ENCODE measurements around the gene UGP2. TPM values are rescaled to one million over a fixed set of nuclear protein-coding genes. Genes with fewer than 3 reads are reported as not detected.

The UGP2 gene
- total and polyA plus RNA-seq, 4 donors = 76.2 to 723 (median 261) TPM

GRCh38 chr2:63856303-63856603 is 14.6 kb downstream of the UGP2 start (continued):
- TF ChIP-seq REST (IDR thresholded peaks at IDR 0.05) (no peak), ZBTB33 (IDR thresholded peaks at IDR 0.05) (no peak)

GRCh38 chr2:63858291-63858690 is 16.6 kb downstream of the UGP2 start:
- peaks cover 1 to 46% (median 19%) of the 10 kb centered on the region in 4 donors for H3K4me1 ChIP-seq (ENCODE audit: control insufficient read depth in 4 of 4, insufficient read depth in 4 of 4, low read length in 3 of 4)

More at GRCh38 chr2:63858291-63858690, 16.6 kb downstream of the UGP2 start:
- no peak overlapping the region for H3K4me3 ChIP-seq (ENCODE audit: low read depth in 1 of 3, low read length in 3 of 3)
- no peaks in the 10 kb centered on the region for H3K27me3 ChIP-seq (ENCODE audit: control insufficient read depth in 4 of 4, insufficient read depth in 4 of 4, low read length in 3 of 4)
- H3K9ac ChIP-seq (ENCODE audit: low read depth in 1 of 2, low read length in 2 of 2) = no peak overlapping the region
- WGBS = 93% methylated on average over 2 of the region's 2 CpGs
- no peak for DNase-seq (ENCODE audit: low spot score)
- no peak overlapping the region for H3K27ac ChIP-seq (ENCODE audit: low read depth in 1 of 2, low read length in 2 of 2)
- H3K9me3 ChIP-seq (ENCODE audit: control insufficient read depth in 4 of 4, low read length in 3 of 4) = no peaks in the 10 kb centered on the region
- H3K36me3 ChIP-seq (ENCODE audit: control insufficient read depth in 4 of 4, insufficient read depth in 3 of 4, low read depth in 1 of 4, low read length in 3 of 4) = peaks cover 0 to 65% (median 42%) of the 10 kb centered on the region in 4 donors
- TF ChIP-seq ATF3 (IDR thresholded peaks at IDR 0.05) (no peak), TAF1 (conservative IDR thresholded peaks at IDR 0.05) (no peak), REST (IDR thresholded peaks at IDR 0.05) (no peak), GABPA (IDR thresholded peaks at IDR 0.05 in 1 of 2, conservative IDR thresholded peaks at IDR 0.05 in 1 of 2) (no peak), RXRA (IDR thresholded peaks at IDR 0.05) (no peak), SP1 (IDR thresholded peaks at IDR 0.05) (no peak), JUND (IDR thresholded peaks at IDR 0.05) (no peak), CTCF (IDR thresholded peaks at IDR 0.05; ENCODE audit: low read depth, low read length, missing input control) (no peak), FOXA1 (IDR thresholded peaks at IDR 0.05) (no peak), HNF4A (conservative IDR thresholded peaks at IDR 0.05) (no peak), RAD21 (IDR thresholded peaks at IDR 0.05) (no peak), MAX (IDR thresholded peaks at IDR 0.05) (no peak), HNF4G (IDR thresholded peaks at IDR 0.05) (no peak), YY1 (IDR thresholded peaks at IDR 0.05) (no peak), FOXA2 (IDR thresholded peaks at IDR 0.05) (no peak), EGR1 (IDR thresholded peaks at IDR 0.05; ENCODE audit: low read depth in 2 of 2) (no peak), ZBTB33 (IDR thresholded peaks at IDR 0.05) (no peak), NR2F2 (IDR thresholded peaks at IDR 0.05) (no peak)

Measured in liver (tissue), 9 donors.